HepG2 (cell line): Measurements from ENCODE around the gene FGF21. TPM values are rescaled to one million over a fixed set of nuclear protein-coding genes. Genes with fewer than 3 reads are reported as not detected.

Experiments used
- ADNP ChIP-seq: sonication (generic); formaldehyde crosslinking; IDR thresholded peaks from 2 replicates; pipeline ENCODE4 v1.4.0; 2020; ENCODE audit warnings: missing genetic modification reagents
- JDP2 ChIP-seq: sonication (generic); formaldehyde crosslinking; IDR thresholded peaks from 2 replicates; pipeline ENCODE4 v1.8.1; 2022; ENCODE audit warnings: missing genetic modification reagents, borderline replicate concordance
- LCORL ChIP-seq, 2 experiments: fragments of 450-650 bp in 1 of 2; sonication (generic) in 1 of 2; formaldehyde crosslinking in 1 of 2; IDR thresholded peaks; 2 replicates each; pipeline versions ENCODE4 v1.5.0 to v1.6.1; 2017 to 2020; ENCODE audit warnings: antibody characterized with exemption in 1 of 2, missing genetic modification reagents in 1 of 2
- PRMT3 ChIP-seq: sonication (generic); formaldehyde crosslinking; IDR thresholded peaks from 2 replicates; pipeline ENCODE4 v1.8.1; 2022; ENCODE audit warnings: low read depth, mild to moderate bottlenecking, moderate library complexity, missing genetic modification reagents, borderline replicate concordance
- RARA ChIP-seq: IDR thresholded peaks from 2 replicates; pipeline ENCODE4 v1.6.1; 2016; ENCODE audit warnings: missing genetic modification reagents, missing compliant biosample characterization
- RFXANK ChIP-seq: IDR thresholded peaks from 2 replicates; pipeline ENCODE4 v1.6.1; 2016
- RFXAP ChIP-seq: sonication (generic); formaldehyde crosslinking; IDR thresholded peaks from 2 replicates; pipeline ENCODE4 v1.4.0; 2020; ENCODE audit warnings: missing genetic modification reagents, borderline replicate concordance
- SP5 ChIP-seq: IDR thresholded peaks from 2 replicates; pipeline ENCODE4 v1.6.1; 2016; ENCODE audit warnings: low read depth, borderline replicate concordance
- TARDBP ChIP-seq: sonication (generic); formaldehyde crosslinking; IDR thresholded peaks from 2 replicates; pipeline ENCODE4 v1.8.0; 2022; ENCODE audit warnings: mild to moderate bottlenecking, missing genetic modification reagents
- TCF7L2 ChIP-seq: IDR thresholded peaks from 2 replicates; pipeline ENCODE4 v1.6.1; 2011; ENCODE audit warnings: mild to moderate bottlenecking, low read depth, low read length, moderate library complexity
- ZNF3 ChIP-seq: IDR thresholded peaks from 2 replicates; pipeline ENCODE4 v1.7.0; 2017; ENCODE audit warnings: inconsistent platforms
- ZNF326 ChIP-seq: sonication (generic); formaldehyde crosslinking; IDR thresholded peaks from 2 replicates; pipeline ENCODE4 v1.4.0; 2020; ENCODE audit warnings: missing genetic modification reagents, borderline replicate concordance
- ZNF460 ChIP-seq: sonication (generic); formaldehyde crosslinking; IDR thresholded peaks from 2 replicates; pipeline ENCODE4 v1.5.1; 2020; ENCODE audit warnings: missing genetic modification reagents, mild to moderate bottlenecking, borderline replicate concordance
- ZNF496 ChIP-seq: sonication (generic); formaldehyde crosslinking; IDR thresholded peaks from 2 replicates; pipeline ENCODE4 v1.8.1; 2023; ENCODE audit warnings: mild to moderate bottlenecking, moderate library complexity, missing genetic modification reagents; ENCODE audit not compliant: insufficient replicate concordance
- ZNF543 ChIP-seq: sonication (generic); formaldehyde crosslinking; IDR thresholded peaks from 2 replicates; pipeline ENCODE4 v1.4.0; 2020; ENCODE audit warnings: mild to moderate bottlenecking, missing genetic modification reagents
- ZNF775 ChIP-seq: sonication (generic); formaldehyde crosslinking; IDR thresholded peaks from 2 replicates; pipeline ENCODE4 v1.4.0; 2020; ENCODE audit warnings: missing genetic modification reagents, mild to moderate bottlenecking, moderate library complexity, borderline replicate concordance
- ZNF782 ChIP-seq: sonication (generic); formaldehyde crosslinking; IDR thresholded peaks from 2 replicates; pipeline ENCODE4 v1.4.0; 2020; ENCODE audit warnings: missing genetic modification reagents, mild to moderate bottlenecking, borderline replicate concordance
- ZSCAN20 ChIP-seq: sonication (generic); formaldehyde crosslinking; IDR thresholded peaks from 2 replicates; pipeline ENCODE4 v1.4.0; 2020; ENCODE audit warnings: missing genetic modification reagents, mild to moderate bottlenecking, borderline replicate concordance
- polyA plus RNA-seq, 8 experiments: library from polyadenylated mRNA; depleted of rRNA in 3 of 8; stranded (reverse) in 7 of 8; unstranded in 1 of 8; fragments of >200 nt; fragmentation: Illumina TruSeq in 4 of 8; extraction: Trizol in 4 of 8; gene quantifications; 2 replicates each; pipeline versions ENCODE4 v1.2.1 to v1.2.3, GENCODE V29; 2011 to 2016; ENCODE audit warnings: low read depth in 4 of 8, missing spikeins in 1 of 8, mixed read lengths in 1 of 8; ENCODE audit not compliant: insufficient read depth in 1 of 8
- total RNA-seq, 5 experiments: library from RNA; depleted of rRNA; stranded (reverse); fragments of >200 nt; fragmentation: Illumina TruSeq; extraction: Trizol; gene quantifications; 2 replicates each; pipeline ENCODE4 v1.2.3, GENCODE V29; 2016; ENCODE audit warnings: low read depth in 1 of 5
- TF ChIP-seq, protein P1 (sequence below): sonication (generic); formaldehyde crosslinking; IDR thresholded peaks from 2 replicates; pipeline ENCODE4 v1.5.1; 2020; ENCODE audit warnings: missing genetic modification reagents, mild to moderate bottlenecking, borderline replicate concordance
- TF ChIP-seq, protein P2 (sequence below): sonication (generic); formaldehyde crosslinking; IDR thresholded peaks from 2 replicates; pipeline ENCODE4 v1.8.0; 2022; ENCODE audit warnings: missing genetic modification reagents, mild to moderate bottlenecking, inconsistent platforms, borderline replicate concordance
- TF ChIP-seq, protein P3 (sequence below): sonication (generic); formaldehyde crosslinking; IDR thresholded peaks from 2 replicates; pipeline ENCODE4 v1.8.0; 2022; ENCODE audit warnings: mild to moderate bottlenecking, missing genetic modification reagents, moderate library complexity
- TF ChIP-seq, protein P4 (sequence below): sonication (generic); formaldehyde crosslinking; conservative IDR thresholded peaks from 2 replicates; pipeline ENCODE4 v1.8.0; 2022; ENCODE audit warnings: low read depth, missing genetic modification reagents
- TF ChIP-seq, protein P5 (sequence below): sonication (generic); formaldehyde crosslinking; IDR thresholded peaks from 2 replicates; pipeline ENCODE4 v1.5.1; 2020; ENCODE audit warnings: mild to moderate bottlenecking, moderate library complexity, missing genetic modification reagents

Gene FGF21
- total and polyA plus RNA-seq, 2 of the 13 experiments (the other 11 are each of a cell fraction or from before 2014, with no cell fraction given), result 0.17 TPM; not detected in 1

DNA sequence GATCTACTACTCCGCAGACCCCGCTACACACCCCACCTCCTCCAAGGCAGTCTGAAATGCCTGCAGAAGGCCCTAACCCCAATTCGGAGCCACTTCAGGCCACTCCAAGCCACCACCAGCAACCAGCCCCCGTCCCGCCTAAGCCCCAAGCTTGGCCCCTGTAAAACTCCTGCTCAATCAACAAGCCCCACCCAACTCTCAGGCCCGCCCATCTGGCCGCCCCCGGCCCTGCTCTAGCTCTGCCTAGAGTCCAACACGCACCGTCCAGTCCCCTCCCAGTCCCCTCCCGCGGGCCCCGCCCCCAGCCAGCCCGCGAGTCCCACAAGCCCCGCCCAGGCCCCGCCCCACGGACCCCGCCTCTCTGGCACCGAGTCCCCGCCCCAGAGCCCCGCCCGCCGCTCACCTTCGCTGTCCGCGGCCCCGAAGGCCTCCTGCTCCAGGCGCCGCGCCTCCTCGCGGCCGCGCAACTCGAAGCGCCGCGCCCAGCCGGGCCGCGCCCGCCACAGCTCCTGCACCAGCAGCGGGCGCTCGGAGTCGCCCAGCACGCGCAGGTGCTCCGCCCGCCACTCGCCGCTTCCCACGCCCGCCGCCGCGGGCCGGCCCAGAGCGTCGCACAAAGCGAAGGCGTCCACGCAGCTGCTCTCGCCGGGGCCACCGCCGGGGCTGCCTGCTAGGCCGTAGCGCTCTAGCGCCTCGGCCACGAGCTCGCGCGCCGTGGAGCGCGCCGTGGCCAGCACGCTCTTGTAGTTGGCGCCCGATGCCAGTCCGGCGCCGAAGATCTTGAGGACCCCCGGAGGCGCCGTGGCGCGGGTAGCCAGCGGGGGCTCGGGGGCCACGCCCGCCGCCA, 16.5 kb upstream of the FGF21 start (continued):
- TF ChIP-seq ZNF775 (CRISPR knock-in tag), result no peak
- 0 out of 2 replicates have a peak, but pooled peaks have one; percentile 59 for TF ChIP-seq PRMT3
- TF ChIP-seq ADNP (CRISPR knock-in tag), result no peak
- peak; percentile 60 for TF ChIP-seq TARDBP
- TF ChIP-seq, protein P1, sequence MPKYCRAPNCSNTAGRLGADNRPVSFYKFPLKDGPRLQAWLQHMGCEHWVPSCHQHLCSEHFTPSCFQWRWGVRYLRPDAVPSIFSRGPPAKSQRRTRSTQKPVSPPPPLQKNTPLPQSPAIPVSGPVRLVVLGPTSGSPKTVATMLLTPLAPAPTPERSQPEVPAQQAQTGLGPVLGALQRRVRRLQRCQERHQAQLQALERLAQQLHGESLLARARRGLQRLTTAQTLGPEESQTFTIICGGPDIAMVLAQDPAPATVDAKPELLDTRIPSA, result no peak; the same call in 1 of the 2 replicates
- TF ChIP-seq, protein P2, sequence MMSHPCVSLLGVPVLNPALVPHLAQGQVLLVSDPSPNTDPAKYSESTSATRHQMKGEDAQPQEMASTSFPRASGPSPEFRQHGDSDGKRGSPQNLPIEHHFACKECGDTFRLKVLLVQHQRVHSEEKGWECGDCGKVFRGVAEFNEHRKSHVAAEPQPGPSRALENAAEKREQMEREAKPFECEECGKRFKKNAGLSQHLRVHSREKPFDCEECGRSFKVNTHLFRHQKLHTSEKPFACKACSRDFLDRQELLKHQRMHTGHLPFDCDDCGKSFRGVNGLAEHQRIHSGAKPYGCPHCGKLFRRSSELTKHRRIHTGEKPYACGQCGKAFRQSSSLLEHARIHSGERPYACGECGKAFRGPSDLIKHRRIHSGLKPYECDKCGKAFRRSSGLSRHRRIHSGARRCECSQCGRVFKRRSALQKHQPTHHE (CRISPR knock-in tag), result no peak; the same call in 1 of the 2 replicates
- TF ChIP-seq, protein P3, sequence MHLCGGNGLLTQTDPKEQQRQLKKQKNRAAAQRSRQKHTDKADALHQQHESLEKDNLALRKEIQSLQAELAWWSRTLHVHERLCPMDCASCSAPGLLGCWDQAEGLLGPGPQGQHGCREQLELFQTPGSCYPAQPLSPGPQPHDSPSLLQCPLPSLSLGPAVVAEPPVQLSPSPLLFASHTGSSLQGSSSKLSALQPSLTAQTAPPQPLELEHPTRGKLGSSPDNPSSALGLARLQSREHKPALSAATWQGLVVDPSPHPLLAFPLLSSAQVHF (CRISPR knock-in tag), result 0 out of 2 replicates have a peak, but pooled peaks have one; percentile 4
- no peak for TF ChIP-seq ZSCAN20 (CRISPR knock-in tag)
- peak; percentile 63; the same call in 1 of the 2 replicates for TF ChIP-seq RFXAP (CRISPR knock-in tag)
- TF ChIP-seq, protein P4, sequence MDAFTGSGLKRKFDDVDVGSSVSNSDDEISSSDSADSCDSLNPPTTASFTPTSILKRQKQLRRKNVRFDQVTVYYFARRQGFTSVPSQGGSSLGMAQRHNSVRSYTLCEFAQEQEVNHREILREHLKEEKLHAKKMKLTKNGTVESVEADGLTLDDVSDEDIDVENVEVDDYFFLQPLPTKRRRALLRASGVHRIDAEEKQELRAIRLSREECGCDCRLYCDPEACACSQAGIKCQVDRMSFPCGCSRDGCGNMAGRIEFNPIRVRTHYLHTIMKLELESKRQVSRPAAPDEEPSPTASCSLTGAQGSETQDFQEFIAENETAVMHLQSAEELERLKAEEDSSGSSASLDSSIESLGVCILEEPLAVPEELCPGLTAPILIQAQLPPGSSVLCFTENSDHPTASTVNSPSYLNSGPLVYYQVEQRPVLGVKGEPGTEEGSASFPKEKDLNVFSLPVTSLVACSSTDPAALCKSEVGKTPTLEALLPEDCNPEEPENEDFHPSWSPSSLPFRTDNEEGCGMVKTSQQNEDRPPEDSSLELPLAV (CRISPR knock-in tag), result no peak; the same call in 1 of the 2 replicates
- no peak for TF ChIP-seq ZNF543
- TF ChIP-seq JDP2 (CRISPR knock-in tag), result peak; percentile 69; the same call in 1 of the 2 replicates
- TF ChIP-seq, protein P5, sequence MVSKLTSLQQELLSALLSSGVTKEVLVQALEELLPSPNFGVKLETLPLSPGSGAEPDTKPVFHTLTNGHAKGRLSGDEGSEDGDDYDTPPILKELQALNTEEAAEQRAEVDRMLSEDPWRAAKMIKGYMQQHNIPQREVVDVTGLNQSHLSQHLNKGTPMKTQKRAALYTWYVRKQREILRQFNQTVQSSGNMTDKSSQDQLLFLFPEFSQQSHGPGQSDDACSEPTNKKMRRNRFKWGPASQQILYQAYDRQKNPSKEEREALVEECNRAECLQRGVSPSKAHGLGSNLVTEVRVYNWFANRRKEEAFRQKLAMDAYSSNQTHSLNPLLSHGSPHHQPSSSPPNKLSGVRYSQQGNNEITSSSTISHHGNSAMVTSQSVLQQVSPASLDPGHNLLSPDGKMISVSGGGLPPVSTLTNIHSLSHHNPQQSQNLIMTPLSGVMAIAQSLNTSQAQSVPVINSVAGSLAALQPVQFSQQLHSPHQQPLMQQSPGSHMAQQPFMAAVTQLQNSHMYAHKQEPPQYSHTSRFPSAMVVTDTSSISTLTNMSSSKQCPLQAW, result peak; percentile 31; the same call in 1 of the 2 replicates
- no peak for TF ChIP-seq RFXANK (CRISPR knock-in tag)
- 0 out of 2 replicates have a peak, but pooled peaks have one; percentile 14 for TF ChIP-seq RARA (CRISPR knock-in tag)
- TF ChIP-seq ZNF782, result no peak
- no peak for TF ChIP-seq ZNF326
- TF ChIP-seq ZNF460 (CRISPR knock-in tag), result no peak
- no peak for TF ChIP-seq ZNF496
- TF ChIP-seq SP5 (CRISPR knock-in tag), result peak; percentile 6; the same call in 1 of the 2 replicates
- TF ChIP-seq TCF7L2, result no peak
- TF ChIP-seq LCORL (IDR thresholded peaks at IDR 0.05), result no peak
- peak; percentile 85 for TF ChIP-seq LCORL (CRISPR knock-in tag; IDR thresholded peaks at IDR 0.05)
- TF ChIP-seq ZNF3 (CRISPR knock-in tag), result no peak
